Lung (tissue), 12 donors: Measurements from ENCODE around the gene NTRK3. TPM values are rescaled to one million over a fixed set of nuclear protein-coding genes. Genes with fewer than 3 reads are reported as not detected.
A peak's percentile ranks its signal among the peaks of the same experiment; 100 is the strongest.

Experiments used
- ATAC-seq: fragments of 200-7000 bp; cut with Tn5 transposase; one replicate; pipeline ENCODE4 v1.9.1; 2020; ENCODE audit warnings: moderate number of reproducible peaks; ENCODE audit not compliant: insufficient read depth, low FRiP score
- DNase-seq, 3 donors: peaks; one replicate each; pipeline ENCODE4 v3.0.0-alpha.2; 2013 to 2017
- H3K27ac ChIP-seq, 2 donors: one replicate each; pipeline ENCODE4 v1.5.1; 2013; ENCODE audit warnings: mild to moderate bottlenecking in 2 of 2, moderate library complexity in 2 of 2, control low read depth in 1 of 2, inconsistent platforms in 1 of 2, low read depth in 1 of 2, low read length in 1 of 2
- H3K27me3 ChIP-seq, 3 donors: one replicate each; pipeline ENCODE4 v1.5.1; 2013; ENCODE audit warnings: low read length in 2 of 3; ENCODE audit not compliant: control insufficient read depth in 3 of 3, insufficient read depth in 3 of 3
- H3K36me3 ChIP-seq, 4 donors: one replicate each; pipeline ENCODE4 v1.5.1; 2013; ENCODE audit warnings: low read length in 4 of 4, mild to moderate bottlenecking in 1 of 4, moderate library complexity in 1 of 4; ENCODE audit not compliant: control insufficient read depth in 4 of 4, insufficient read depth in 4 of 4
- H3K4me1 ChIP-seq, 5 donors: one replicate each; pipeline ENCODE4 v1.5.1; 2013; ENCODE audit warnings: low read length in 5 of 5, mild to moderate bottlenecking in 2 of 5, moderate library complexity in 1 of 5; ENCODE audit not compliant: control insufficient read depth in 5 of 5, insufficient read depth in 5 of 5
- H3K4me3 ChIP-seq: one replicate; pipeline ENCODE4 v1.5.1; 2013; ENCODE audit warnings: mild to moderate bottlenecking, control low read depth, moderate library complexity
- H3K9ac ChIP-seq, 2 donors: one replicate each; pipeline ENCODE4 v1.5.1; 2013; ENCODE audit warnings: low read length in 2 of 2, control low read depth in 1 of 2; ENCODE audit not compliant: insufficient read depth in 1 of 2
- H3K9me3 ChIP-seq, 4 donors: one replicate each; pipeline ENCODE4 v1.5.1; 2013; ENCODE audit warnings: low read length in 3 of 4, mild to moderate bottlenecking in 1 of 4, moderate library complexity in 1 of 4; ENCODE audit not compliant: control insufficient read depth in 4 of 4, insufficient read depth in 3 of 4
- CTCF ChIP-seq: IDR thresholded peaks from 2 replicates; pipeline ENCODE4 v1.5.1; 2012; ENCODE audit warnings: mild to moderate bottlenecking; ENCODE audit errors: control extremely low read depth, extremely low read depth
- WGBS, 2 donors: extraction: QIAGEN DNeasy Blood & Tissue Kit; methylation state at CpG; one replicate each; pipeline ENCODE4 v1.1.7; 2013; 5-methylcytosine and 5-hydroxymethylcytosine counted together
- polyA plus RNA-seq, 2 donors: library from polyadenylated mRNA; stranded (reverse); fragments of 200-250 nt; gene quantifications; one replicate each; pipeline ENCODE4 v1.2.1, GENCODE V29; 2013
- total RNA-seq, 2 donors: library from RNA; depleted of rRNA in 1 of 2; stranded (reverse); fragments of >200 nt in 1 of 2; gene quantifications; one replicate each; pipeline ENCODE4 v1.2.1, GENCODE V29; 2014 to 2021
- donor health status: control.
- donor health status: control.
- donor health status: Bipolar disorder and iron deficiency.
- donor health status: healthy.
- donor health status: DM: yes; HTN: yes; CAD: no.

The NTRK3 gene
- total and polyA plus RNA-seq, 4 donors: 0.44 to 11.0 (median 4.2) TPM

GRCh38 chr15:88246666-88247446 is 9.7 kb downstream of the NTRK3 start:
- DNase-seq (peak; percentile 82 to 84 (median 82)), ATAC-seq (peak; percentile 84)
- WGBS, 2 donors: 14 to 17% methylated on average over 24 to 27 of the region's 27 CpGs
- Histone ChIP-seq H3K27ac (no peak overlapping the region), H3K27me3 (peaks cover 0 to 23% (median 0%) of the 10 kb centered on the region in 3 donors), H3K36me3 (no peaks in the 10 kb centered on the region), H3K4me1 (peaks cover 0 to 12% (median 0%) of the 10 kb centered on the region in 5 donors), H3K9ac (no peak overlapping the region), H3K9me3 (no peaks in the 10 kb centered on the region), H3K4me3 (no peak overlapping the region)
- TF ChIP-seq CTCF: peak; percentile 83

- Histone ChIP-seq H3K9me3 (no peaks in the 10 kb centered on the region), H3K9ac (no peak overlapping the region), H3K36me3 (no peaks in the 10 kb centered on the region), H3K27me3 (peaks cover 0 to 23% (median 0%) of the 10 kb centered on the region in 3 donors), H3K4me3 (no peak overlapping the region), H3K27ac (no peak overlapping the region), H3K4me1 (peaks cover 0 to 12% (median 0%) of the 10 kb centered on the region in 5 donors)
- DNase-seq (no peak), ATAC-seq (no peak)
- WGBS, 2 donors: 71 to 81% methylated on average over 7 of the region's 7 CpGs
- no peak for TF ChIP-seq CTCF
Measured at GRCh38 chr15:88246081-88246480, 10.5 kb downstream of the NTRK3 start.

- no peaks in the 10 kb centered on the region for H3K9me3 ChIP-seq
- TF ChIP-seq CTCF: no peak
- no peak overlapping the region for H3K4me3 ChIP-seq
- H3K27ac ChIP-seq: no peak overlapping the region
- no peak for ATAC-seq
- peaks cover 0 to 12% (median 0%) of the 10 kb centered on the region in 5 donors for H3K4me1 ChIP-seq
- H3K9ac ChIP-seq: no peak overlapping the region
- H3K36me3 ChIP-seq: no peaks in the 10 kb centered on the region
- DNase-seq: peak in 2 of 3 donors; percentile 33 to 46
- H3K27me3 ChIP-seq: peaks cover 0 to 18% (median 0%) of the 10 kb centered on the region in 3 donors
- 39 to 43% methylated on average over 2 of the region's 2 CpGs for WGBS, 2 donors
Measured at GRCh38 chr15:88243895-88244787, 12.4 kb downstream of the NTRK3 start.
